IMR-90 (cell line): ENCODE data around the gene CLEC16A. TPM values are rescaled to one million over a fixed set of nuclear protein-coding genes. Genes with fewer than 3 reads are reported as not detected.

ENCODE experiments used
- CEBPB ChIP-seq: IDR thresholded peaks from 2 replicates; pipeline ENCODE4 v1.6.1; 2012; ENCODE audit warnings: low read depth, low read length, improper control_type of control experiment
- FOS ChIP-seq: fragments of 150-350 bp; IDR thresholded peaks from 2 replicates; pipeline ENCODE4 v1.6.1; 2016; ENCODE audit warnings: low read depth, low read length
- MXI1 ChIP-seq: IDR thresholded peaks from 2 replicates; pipeline ENCODE4 v1.6.1; 2012; ENCODE audit warnings: low read depth, mild to moderate bottlenecking, low read length, moderate library complexity, borderline replicate concordance
- SMC3 ChIP-seq: fragments of 150-350 bp; IDR thresholded peaks from 2 replicates; pipeline ENCODE4 v1.6.1; 2016; ENCODE audit warnings: low read depth, mild to moderate bottlenecking, antibody characterized with exemption, low read length, moderate library complexity
- polyA plus RNA-seq, 3 experiments: library from polyadenylated mRNA; depleted of rRNA; stranded (reverse); fragments of >200 nt; gene quantifications; 2 replicates each; pipeline ENCODE4 v1.2.3, GENCODE V29; 2012; ENCODE audit warnings: low replicate concordance in 1 of 3
- total RNA-seq: library from RNA; depleted of rRNA; stranded (reverse); fragments of >200 nt; gene quantifications from 2 replicates; pipeline ENCODE4 v1.2.3, GENCODE V29; 2012
- TF ChIP-seq, protein P1 (sequence below): conservative IDR thresholded peaks from 2 replicates; pipeline ENCODE4 v1.5.1; 2012; ENCODE audit warnings: mild to moderate bottlenecking, low read depth, low read length, improper control_type of control experiment

Gene CLEC16A
- total and polyA plus RNA-seq, 2 of the 4 experiments (the other 2 are of a cell fraction), result 15.9 to 16.5 TPM

- TF ChIP-seq, protein P1, sequence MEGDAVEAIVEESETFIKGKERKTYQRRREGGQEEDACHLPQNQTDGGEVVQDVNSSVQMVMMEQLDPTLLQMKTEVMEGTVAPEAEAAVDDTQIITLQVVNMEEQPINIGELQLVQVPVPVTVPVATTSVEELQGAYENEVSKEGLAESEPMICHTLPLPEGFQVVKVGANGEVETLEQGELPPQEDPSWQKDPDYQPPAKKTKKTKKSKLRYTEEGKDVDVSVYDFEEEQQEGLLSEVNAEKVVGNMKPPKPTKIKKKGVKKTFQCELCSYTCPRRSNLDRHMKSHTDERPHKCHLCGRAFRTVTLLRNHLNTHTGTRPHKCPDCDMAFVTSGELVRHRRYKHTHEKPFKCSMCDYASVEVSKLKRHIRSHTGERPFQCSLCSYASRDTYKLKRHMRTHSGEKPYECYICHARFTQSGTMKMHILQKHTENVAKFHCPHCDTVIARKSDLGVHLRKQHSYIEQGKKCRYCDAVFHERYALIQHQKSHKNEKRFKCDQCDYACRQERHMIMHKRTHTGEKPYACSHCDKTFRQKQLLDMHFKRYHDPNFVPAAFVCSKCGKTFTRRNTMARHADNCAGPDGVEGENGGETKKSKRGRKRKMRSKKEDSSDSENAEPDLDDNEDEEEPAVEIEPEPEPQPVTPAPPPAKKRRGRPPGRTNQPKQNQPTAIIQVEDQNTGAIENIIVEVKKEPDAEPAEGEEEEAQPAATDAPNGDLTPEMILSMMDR, result no peak
- TF ChIP-seq MXI1, result peak; percentile 77; the same call in 1 of the 2 replicates
- TF ChIP-seq CEBPB, result no peak
- TF ChIP-seq FOS, result no peak
- TF ChIP-seq SMC3, result no peak
Observed at GRCh38 chr16:10944249-10945064, at the start of gene CLEC16A (continued).
